Measurements from ENCODE around the gene INO80C. TPM values are rescaled to one million over a fixed set of nuclear protein-coding genes. Genes with fewer than 3 reads are reported as not detected.

INO80C gene
- total RNA-seq, 1 donor from 2014 or later = 9.8 TPM

- DNase-seq (ENCODE audit: low read depth) = peak; percentile 85
Observed at GRCh38 chr18:35513181-35513936, 15.6 kb upstream of the INO80C start.

- DNase-seq (ENCODE audit: low read depth) = no peak
Observed at GRCh38 chr18:35512761-35513160, 15.0 kb upstream of the INO80C start.

- no peak for DNase-seq (ENCODE audit: low read depth)
Observed at GRCh38 chr18:35511833-35512232, 14.1 kb upstream of the INO80C start.

GRCh38 chr18:35511428-35511827, 13.7 kb upstream of the INO80C start:
- DNase-seq (ENCODE audit: low read depth) = no peak

DNA sequence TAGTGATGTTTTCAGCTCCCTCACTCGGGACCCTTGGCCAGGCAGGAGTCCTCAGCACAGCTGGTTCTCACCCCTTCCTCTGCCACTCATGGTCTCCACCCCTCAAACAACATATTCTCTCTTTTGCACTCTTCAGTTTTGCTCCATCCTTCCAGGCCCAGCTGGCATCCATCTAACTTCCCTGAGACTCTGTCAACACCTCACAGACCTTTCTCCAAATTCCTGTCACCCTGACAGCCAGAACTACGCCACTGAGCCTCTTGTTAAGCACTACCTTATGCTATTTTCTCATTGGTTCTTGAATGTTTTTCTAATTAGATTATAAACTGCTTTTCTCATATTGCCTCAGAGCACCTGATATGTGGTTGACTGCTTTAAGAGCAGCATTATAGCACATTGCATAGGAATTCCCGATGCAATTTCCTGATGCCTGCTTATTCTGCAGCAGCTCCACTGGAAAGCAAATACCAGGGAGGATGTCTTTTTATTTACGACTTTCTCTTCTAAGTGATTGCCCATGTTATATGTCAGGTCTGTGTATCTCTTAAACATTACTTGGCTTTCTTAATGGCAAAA, 12.4 kb upstream of the INO80C start:
- DNase-seq (ENCODE audit: low read depth) = no peak

DNA sequence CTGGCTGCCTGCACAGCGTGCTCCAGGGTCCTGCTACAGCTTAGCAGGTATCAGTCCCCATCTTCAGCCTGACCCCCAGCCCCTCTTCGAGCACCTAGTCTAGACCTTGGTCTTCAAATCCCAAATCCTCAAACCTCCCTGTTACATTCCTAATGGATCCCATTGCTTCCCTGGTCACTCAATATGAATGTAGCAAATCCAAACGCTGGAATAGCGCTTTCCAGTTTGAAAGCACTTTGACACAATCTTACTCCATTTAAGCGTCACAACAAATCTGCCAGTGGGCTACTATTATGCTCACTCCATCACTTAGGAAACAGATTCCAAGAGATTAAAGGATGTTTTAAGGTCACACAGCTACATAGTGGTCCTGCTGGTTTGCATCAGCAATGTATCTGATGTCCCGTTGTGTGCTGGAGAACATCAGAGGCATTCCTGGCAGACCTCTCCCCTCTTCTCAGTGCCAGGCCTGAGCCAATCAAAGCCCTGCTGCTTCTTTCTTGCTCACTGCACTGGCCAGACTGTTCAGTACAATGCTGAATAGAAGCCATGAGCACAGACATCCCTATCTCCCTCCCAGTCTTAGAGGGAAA, 11.1 kb upstream of the INO80C start:
- DNase-seq (ENCODE audit: low read depth) = no peak

- DNase-seq (ENCODE audit: low read depth) = no peak
Observed at GRCh38 chr18:35508030-35508429, 10.3 kb upstream of the INO80C start.

DNA sequence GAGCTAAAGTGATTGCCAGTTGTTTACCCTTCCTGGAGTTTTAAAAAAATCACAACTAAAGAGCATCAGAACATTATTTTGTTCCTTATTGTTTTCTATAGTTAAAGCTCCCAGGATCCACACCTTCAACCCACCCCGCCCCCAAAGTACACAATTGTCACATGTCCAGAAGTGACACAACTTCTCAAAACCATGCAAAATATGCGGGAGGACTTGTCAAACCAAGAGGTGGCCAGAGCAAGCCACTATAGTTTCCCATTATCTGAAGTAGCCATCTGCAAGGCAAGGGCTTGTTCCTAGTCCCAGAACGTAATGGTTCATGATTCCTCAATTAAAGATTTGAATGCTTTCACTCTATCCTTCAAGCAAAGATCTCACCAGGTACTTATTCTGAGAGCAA, 9.9 kb upstream of the INO80C start:
- no peak for DNase-seq (ENCODE audit: low read depth)

DNA sequence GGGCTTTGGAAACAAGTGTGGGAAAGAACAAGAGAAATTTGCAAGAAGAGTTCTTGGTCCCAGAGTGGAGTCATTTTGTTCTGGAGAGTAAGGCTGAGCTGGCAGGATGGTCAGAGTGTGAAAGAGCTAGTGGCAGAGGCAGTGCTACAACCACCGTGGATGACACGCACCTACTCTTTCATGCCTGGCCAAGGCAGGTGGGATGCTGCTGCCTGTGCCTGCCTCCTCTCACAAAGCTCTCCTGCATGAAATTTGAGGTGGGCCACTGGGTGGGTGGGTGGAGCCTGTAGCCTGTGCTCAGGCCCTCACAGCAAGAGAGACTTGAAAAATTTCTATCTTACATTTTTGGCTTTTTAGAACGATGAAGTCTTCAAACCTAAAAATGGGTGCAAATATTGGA, 9.4 kb upstream of the INO80C start:
- no peak for DNase-seq (ENCODE audit: low read depth)

- no peak for DNase-seq (ENCODE audit: low read depth)
Observed at GRCh38 chr18:35506024-35506712, 8.4 kb upstream of the INO80C start.

DNA sequence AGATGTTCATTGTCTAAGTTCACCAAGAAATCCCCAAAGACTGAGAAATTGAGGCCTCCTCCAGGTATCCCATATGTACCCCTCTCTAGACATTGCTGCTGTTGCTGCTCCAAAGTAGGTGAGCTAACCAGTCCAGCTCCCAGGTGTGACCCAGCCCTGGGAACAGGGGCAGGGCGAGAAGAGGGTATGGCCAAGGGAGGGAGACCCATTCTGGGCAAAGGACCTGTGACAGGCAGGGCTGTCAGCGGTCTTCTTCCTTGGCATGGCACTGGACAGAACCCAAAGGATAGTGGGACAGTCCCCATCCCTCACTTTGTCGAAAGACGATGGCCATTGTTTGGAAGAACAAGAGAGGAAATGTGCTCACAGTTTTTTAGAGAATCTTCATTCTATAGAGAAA, 7.2 kb upstream of the INO80C start:
- DNase-seq (ENCODE audit: low read depth) = no peak

GRCh38 chr18:35502052-35502451, 4.3 kb upstream of the INO80C start:
- DNase-seq (ENCODE audit: low read depth) = no peak

DNA sequence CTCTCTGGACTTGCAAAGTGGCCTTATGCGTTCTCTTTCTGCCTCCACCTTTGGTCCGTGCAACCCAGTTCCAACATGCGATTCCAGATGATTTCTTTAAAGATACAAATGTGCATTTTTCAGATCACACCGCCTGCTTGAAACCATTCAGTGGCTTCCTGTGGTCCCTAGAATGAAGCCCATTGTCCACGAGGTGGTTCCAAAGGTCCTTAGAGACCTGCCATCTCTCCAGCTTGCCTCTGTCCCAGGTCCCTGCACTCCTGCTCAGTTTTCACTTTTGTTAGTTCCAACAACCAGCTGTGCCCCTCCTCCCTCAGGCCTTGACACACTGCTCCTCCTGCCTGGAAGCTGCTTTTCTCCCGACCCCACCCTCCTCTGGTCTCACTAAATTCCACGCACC, 3.6 kb upstream of the INO80C start:
- no peak for DNase-seq (ENCODE audit: low read depth)

DNA sequence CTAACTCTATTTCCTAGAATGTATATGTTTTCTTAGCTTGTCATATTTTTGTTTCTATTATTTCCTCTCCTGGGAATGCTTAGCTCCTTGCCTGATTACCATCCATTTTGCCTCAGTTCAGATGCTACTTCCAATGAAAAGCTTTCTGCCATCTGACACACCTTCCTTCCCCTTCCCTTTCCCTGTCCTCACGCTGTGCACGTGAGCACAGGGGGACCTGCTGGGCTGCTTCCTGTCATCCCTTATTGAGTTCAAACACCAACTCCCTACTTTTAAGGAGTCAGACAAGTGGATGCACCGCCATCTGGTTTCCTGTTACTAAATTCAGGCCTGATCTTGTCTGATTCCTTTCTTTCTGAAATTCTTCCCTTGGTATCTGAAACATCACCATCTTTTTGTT, 2.4 kb upstream of the INO80C start:
- no peak for DNase-seq (ENCODE audit: low read depth)

DNA sequence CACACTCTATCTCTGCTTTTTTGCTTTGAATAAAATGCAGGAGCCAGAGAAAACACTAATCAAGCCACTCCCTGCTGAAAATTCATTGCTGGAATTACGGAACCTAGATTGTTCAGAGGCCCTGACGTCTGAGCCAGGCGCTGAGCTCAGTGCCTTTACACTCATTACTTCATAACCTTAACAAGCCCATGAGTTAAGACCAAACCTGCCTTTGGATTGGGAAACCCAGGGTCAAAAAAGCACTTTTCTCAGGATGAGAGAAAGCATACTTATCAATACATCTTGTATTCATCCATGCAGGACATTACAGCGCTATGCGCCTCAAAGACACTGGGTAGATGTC, 762 bp downstream of the INO80C start:
- DNase-seq (ENCODE audit: low read depth) = no peak

GRCh38 chr18:35495536-35496314, 2.0 kb downstream of the INO80C start:
- DNase-seq (ENCODE audit: low read depth) = no peak

- no peak for DNase-seq (ENCODE audit: low read depth)
Observed at GRCh38 chr18:35494251-35495220, 3.2 kb downstream of the INO80C start.

- DNase-seq (ENCODE audit: low read depth) = no peak
Observed at GRCh38 chr18:35491700-35492077, 6.1 kb downstream of the INO80C start.

- no peak for DNase-seq (ENCODE audit: low read depth)
Observed at GRCh38 chr18:35490894-35491699, 6.7 kb downstream of the INO80C start.
